22Rv1 (cell line): ENCODE measurements around the gene RAB9A.

Experiments used
- H3K27ac ChIP-seq: fragments of 450-650 bp; 2 replicates; pipeline ENCODE4 v1.5.1; 2017
- CTCF ChIP-seq: fragments of 450-650 bp; IDR thresholded peaks from 2 replicates; pipeline ENCODE4 v1.5.1; 2017; ENCODE audit warnings: mild to moderate bottlenecking
- ZFX ChIP-seq: fragments of 450-650 bp; IDR thresholded peaks from 2 replicates; pipeline ENCODE4 v1.6.1; 2017; ENCODE audit warnings: antibody characterized with exemption, borderline replicate concordance

Gene RAB9A

DNA sequence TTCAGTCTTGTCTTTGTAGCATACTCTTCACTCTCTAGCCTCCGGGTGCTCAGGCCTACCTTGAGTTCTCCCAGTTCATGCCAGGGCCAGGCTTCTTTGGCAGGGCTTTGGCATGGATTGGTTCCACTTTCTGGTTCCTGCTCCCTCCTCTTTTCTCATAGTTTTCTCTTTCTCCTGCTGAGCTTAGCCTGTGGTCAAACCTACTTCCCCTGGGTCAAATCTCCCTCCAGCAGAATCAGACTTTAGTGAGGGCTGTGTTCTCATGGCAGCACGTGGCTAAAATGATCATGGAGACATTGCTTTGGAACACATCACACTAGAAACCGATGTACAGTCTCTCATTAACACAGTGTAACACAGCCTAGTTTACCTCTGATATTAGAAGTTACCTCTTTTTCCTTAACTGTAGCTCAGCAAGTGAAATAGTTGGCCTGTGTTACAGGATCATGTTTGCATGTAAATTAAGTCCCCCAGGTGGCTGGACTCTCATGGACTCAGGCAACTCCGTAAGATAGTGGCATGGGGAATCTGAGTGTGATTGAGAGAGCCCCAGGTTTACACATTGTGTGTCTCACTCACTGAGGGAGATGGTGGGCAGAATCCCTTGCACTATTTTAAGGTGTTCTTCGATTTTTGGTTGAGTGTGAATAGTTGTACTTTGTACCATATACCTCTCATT is 13.3 kb downstream of the RAB9A start:
- TF ChIP-seq CTCF (no peak), ZFX (no peak)
- no peak overlapping the region for H3K27ac ChIP-seq

- no peak overlapping the region for H3K27ac ChIP-seq
- TF ChIP-seq ZFX = no peak
- no peak for TF ChIP-seq CTCF
Observed at GRCh38 chrX:13703135-13703534, 14.2 kb downstream of the RAB9A start.

DNA sequence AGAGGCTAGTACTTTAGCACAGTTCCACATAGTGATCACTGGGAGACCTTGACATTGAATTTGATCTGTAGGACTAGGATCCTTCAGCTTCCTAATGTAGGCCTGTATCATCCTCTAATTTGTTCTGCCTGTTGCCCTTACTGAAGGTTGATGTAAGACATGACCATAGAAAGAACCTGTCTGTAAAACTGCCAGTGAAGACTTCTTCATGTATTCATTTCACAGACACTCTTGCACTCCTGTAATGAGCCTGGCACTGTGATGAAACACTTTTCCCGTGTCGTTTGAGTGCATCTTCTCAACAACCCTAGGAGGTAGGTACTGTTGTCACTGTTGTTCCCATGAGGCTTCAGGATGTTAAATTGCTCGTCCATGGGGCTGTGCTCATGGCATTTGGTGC is 14.7 kb downstream of the RAB9A start:
- no peak for TF ChIP-seq ZFX
- TF ChIP-seq CTCF = no peak
- H3K27ac ChIP-seq = no peak overlapping the region

GRCh38 chrX:13711141-13711540 is 22.2 kb downstream of the RAB9A start:
- TF ChIP-seq CTCF (no peak), ZFX (no peak)
- no peak overlapping the region for H3K27ac ChIP-seq

DNA sequence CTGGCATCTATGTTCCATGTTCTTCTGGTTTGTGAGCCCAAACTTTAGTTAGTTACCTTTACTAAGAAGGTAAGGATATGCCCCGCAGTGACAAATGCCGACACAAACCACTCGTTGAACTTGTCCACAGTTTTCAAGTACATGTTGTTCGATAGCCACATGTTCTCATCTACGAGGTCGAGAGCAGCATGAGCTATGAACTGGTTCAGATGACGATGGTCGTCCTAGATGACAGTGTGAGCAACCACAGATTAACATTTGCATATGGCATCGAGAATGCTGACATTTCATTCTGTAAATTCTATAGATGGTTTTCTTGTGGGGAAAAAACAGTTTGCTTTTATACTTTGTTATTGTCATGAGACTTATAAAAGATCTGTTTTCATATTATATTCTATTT is 27.5 kb downstream of the RAB9A start:
- TF ChIP-seq CTCF = no peak
- no peak for TF ChIP-seq ZFX
- no peak overlapping the region for H3K27ac ChIP-seq

DNA sequence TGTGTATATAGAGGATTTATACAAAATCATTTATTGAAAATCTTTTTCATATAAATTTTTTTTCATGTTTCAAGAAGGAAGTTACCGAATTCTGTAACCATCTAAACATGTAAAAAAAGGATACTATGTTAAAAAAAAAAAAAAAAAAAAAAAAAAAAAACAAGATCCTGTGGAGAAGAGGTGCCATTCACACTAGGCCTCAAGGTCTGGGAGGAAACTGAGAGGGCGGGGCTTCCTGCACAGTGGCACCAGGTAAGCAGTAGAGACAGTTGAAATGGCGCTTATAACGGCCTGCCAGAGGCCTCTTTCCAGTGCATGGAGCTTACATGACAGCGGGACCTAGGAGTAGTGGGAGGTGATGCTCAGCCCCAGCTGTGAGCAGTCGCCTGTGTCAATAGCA is 28.0 kb downstream of the RAB9A start:
- TF ChIP-seq CTCF = no peak
- TF ChIP-seq ZFX = no peak
- no peak overlapping the region for H3K27ac ChIP-seq

- H3K27ac ChIP-seq = no peak overlapping the region
- no peak for TF ChIP-seq CTCF
- TF ChIP-seq ZFX = no peak
Observed at GRCh38 chrX:13717700-13718472, 29.0 kb downstream of the RAB9A start.
